ES-I3 (cell line): Measurements from ENCODE around the gene MAB21L3.

Experiments
- H3K36me3 ChIP-seq: 2 replicates; pipeline ENCODE4 v1.6.1; 2013; ENCODE audit warnings: mild to moderate bottlenecking, low read length, control low read depth, moderate library complexity; ENCODE audit not compliant: insufficient read depth
- H3K4me1 ChIP-seq: 2 replicates; pipeline ENCODE4 v1.6.1; 2013; ENCODE audit warnings: mild to moderate bottlenecking, control low read depth, low read length; ENCODE audit not compliant: insufficient read depth
- H3K9ac ChIP-seq: 2 replicates; pipeline ENCODE4 v1.6.1; 2013; ENCODE audit warnings: low read depth, mild to moderate bottlenecking, low read length, moderate library complexity
- H3K9me3 ChIP-seq: 2 replicates; pipeline ENCODE4 v1.6.1; 2013; ENCODE audit warnings: mild to moderate bottlenecking, low read length, moderate library complexity; ENCODE audit not compliant: control insufficient read depth, insufficient read depth

MAB21L3 gene

DNA sequence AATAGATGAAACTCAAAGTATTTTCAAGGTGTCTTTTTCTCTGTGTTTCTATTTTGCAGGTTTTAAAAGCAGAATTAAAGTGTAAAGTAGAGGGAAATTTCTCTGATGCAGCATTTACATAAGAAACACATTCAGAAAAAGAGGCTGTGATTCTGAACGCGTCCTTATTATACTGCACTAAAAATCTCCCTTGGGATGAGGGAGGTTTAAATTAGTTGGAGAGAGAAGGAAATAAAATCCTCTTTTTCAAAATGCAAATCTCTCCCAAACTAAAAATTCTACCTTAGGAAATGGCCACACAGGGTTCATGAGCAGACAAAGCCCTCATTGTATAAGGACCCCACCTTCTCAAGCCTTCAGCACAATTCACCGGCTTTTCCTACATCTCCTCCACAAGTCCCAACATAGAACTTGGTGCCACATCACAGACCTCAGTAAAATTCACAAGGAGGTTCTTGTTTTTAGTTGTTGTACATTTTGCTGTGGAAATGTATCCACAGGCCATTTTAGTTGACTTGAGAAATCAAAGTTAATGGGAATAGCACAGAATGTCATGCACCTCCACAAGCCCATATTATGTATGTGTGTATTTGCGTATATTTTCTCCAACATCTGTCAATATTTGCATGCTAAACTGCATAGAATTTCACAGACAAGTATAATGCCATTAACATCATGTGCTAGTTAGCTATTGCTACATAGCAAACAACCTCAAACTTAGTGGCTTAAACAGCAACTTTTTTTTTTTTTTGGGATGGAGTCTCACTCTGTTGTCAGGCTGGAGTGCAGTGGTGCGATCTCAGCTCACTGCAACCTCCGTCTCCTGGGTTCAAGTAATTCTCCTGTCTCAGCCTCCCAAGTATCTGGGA is 59.8 kb downstream of the MAB21L3 start:
- no peaks in the 10 kb centered on the region for H3K36me3 ChIP-seq
- H3K9me3 ChIP-seq, result no peaks in the 10 kb centered on the region
- 0 out of 2 replicates have a peak, but pooled peaks cover 6% of the 10 kb centered on the region for H3K4me1 ChIP-seq
- no peak overlapping the region for H3K9ac ChIP-seq

GRCh38 chr1:116172666-116173065 is 61.5 kb downstream of the MAB21L3 start:
- Histone ChIP-seq H3K4me1 (0 out of 2 replicates have a peak, but pooled peaks cover 6% of the 10 kb centered on the region), H3K36me3 (no peaks in the 10 kb centered on the region), H3K9me3 (no peaks in the 10 kb centered on the region), H3K9ac (no peak overlapping the region)

DNA sequence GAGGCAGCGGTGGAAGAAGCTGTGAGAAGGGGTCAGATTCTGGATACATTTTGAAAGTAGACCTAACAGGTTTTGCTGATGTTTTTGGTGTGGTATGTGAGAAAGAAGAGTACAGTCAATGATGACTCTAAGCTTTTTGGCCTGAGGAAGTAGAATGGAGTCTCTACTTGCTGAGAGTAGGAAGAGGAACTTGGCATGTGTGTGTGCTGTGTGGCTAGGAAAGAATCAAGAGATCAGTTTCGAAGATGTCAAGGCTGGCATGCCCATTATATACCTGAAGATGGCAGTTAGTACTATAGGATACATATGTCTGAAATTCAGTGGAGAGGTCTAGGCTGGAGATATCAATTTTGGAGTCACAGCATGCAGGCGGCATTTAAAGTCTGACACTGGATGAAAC is 64.4 kb downstream of the MAB21L3 start:
- Histone ChIP-seq H3K4me1 (no peaks in the 10 kb centered on the region), H3K9me3 (no peaks in the 10 kb centered on the region), H3K9ac (no peak overlapping the region), H3K36me3 (no peaks in the 10 kb centered on the region)

- no peak overlapping the region for H3K9ac ChIP-seq
- no peaks in the 10 kb centered on the region for H3K9me3 ChIP-seq
Measured at GRCh38 chr1:116176306-116176789, 65.1 kb downstream of the MAB21L3 start.

GRCh38 chr1:116177861-116178260 is 66.7 kb downstream of the MAB21L3 start:
- Histone ChIP-seq H3K9me3 (no peaks in the 10 kb centered on the region), H3K36me3 (no peaks in the 10 kb centered on the region), H3K4me1 (no peaks in the 10 kb centered on the region), H3K9ac (no peak overlapping the region)

More at GRCh38 chr1:116176306-116176789, 65.1 kb downstream of the MAB21L3 start:
- no peaks in the 10 kb centered on the region for H3K36me3 ChIP-seq
- H3K4me1 ChIP-seq, result no peaks in the 10 kb centered on the region

- Histone ChIP-seq H3K9me3 (no peaks in the 10 kb centered on the region), H3K9ac (no peak overlapping the region), H3K4me1 (no peaks in the 10 kb centered on the region), H3K36me3 (no peaks in the 10 kb centered on the region)
Measured at GRCh38 chr1:116178837-116179236, 67.6 kb downstream of the MAB21L3 start.

- H3K9me3 ChIP-seq, result no peaks in the 10 kb centered on the region
- no peaks in the 10 kb centered on the region for H3K36me3 ChIP-seq
- H3K4me1 ChIP-seq, result no peaks in the 10 kb centered on the region
- H3K9ac ChIP-seq, result no peak overlapping the region
Measured at GRCh38 chr1:116179419-116179818, 68.2 kb downstream of the MAB21L3 start.

- no peaks in the 10 kb centered on the region for H3K9me3 ChIP-seq
- no peaks in the 10 kb centered on the region for H3K4me1 ChIP-seq
- H3K36me3 ChIP-seq, result no peaks in the 10 kb centered on the region
- H3K9ac ChIP-seq, result no peak overlapping the region
Measured at GRCh38 chr1:116179964-116180363, 68.8 kb downstream of the MAB21L3 start.

DNA sequence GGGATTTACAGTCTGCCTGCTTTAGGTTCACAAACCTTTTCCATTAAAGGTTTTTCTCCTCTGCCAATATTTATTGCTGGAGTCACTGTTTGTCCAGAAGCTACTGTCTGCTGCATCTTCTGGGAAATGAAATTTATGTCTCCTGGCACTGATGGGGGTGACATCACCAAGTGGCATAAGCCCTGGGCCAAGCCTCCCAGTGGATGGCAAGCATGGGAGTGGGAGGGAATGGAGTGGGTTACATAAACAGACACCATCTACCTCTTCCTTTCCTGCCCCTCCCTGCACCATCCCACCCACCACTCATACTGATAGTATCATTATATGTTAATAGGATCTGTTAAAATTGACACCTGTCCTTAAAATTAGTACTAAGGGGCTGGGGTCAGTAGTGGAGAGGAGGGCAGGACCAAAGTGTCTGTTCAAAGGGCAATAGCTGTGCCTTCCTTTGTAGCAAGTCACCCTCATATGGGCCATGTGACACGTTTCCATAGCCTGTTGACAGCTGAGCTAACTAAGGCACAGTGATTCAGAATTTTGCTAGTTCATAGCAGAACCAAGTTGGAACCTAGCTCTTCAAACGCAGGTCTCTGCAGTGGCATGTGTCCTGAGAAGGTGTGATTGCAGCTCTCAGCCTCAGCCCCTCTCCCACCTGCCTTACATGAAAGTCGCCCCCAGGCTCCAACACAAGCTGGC is 71.0 kb downstream of the MAB21L3 start:
- no peaks in the 10 kb centered on the region for H3K36me3 ChIP-seq
- no peak overlapping the region for H3K9ac ChIP-seq
- no peaks in the 10 kb centered on the region for H3K9me3 ChIP-seq
- no peaks in the 10 kb centered on the region for H3K4me1 ChIP-seq
